Measurements from ENCODE around the gene CASKIN2.

The CASKIN2 gene

GRCh38 chr17:75552425-75553294 lies 37.3 kb upstream of the CASKIN2 start:
- TF ChIP-seq ZNF274 (IDR thresholded peaks at IDR 0.05; ENCODE audit: low read depth, low read length): no peak
- no peak overlapping the region for H3K4me3 ChIP-seq (ENCODE audit: low read length)

- H3K4me3 ChIP-seq (ENCODE audit: low read length): no peak overlapping the region
- no peak for TF ChIP-seq ZNF274 (IDR thresholded peaks at IDR 0.05; ENCODE audit: low read depth, low read length)
Observed at GRCh38 chr17:75551266-75551665, 35.9 kb upstream of the CASKIN2 start.

GRCh38 chr17:75550139-75550465 lies 34.8 kb upstream of the CASKIN2 start:
- no peak for TF ChIP-seq ZNF274 (IDR thresholded peaks at IDR 0.05; ENCODE audit: low read depth, low read length)
- H3K4me3 ChIP-seq (ENCODE audit: low read length): no peak overlapping the region

- no peak for TF ChIP-seq ZNF274 (IDR thresholded peaks at IDR 0.05; ENCODE audit: low read depth, low read length)
- no peak overlapping the region for H3K4me3 ChIP-seq (ENCODE audit: low read length)
Observed at GRCh38 chr17:75549246-75550138, 34.2 kb upstream of the CASKIN2 start.

GRCh38 chr17:75548813-75549212 lies 33.5 kb upstream of the CASKIN2 start:
- no peak for TF ChIP-seq ZNF274 (IDR thresholded peaks at IDR 0.05; ENCODE audit: low read depth, low read length)

GRCh38 chr17:75547091-75547490 lies 31.8 kb upstream of the CASKIN2 start:
- TF ChIP-seq ZNF274 (IDR thresholded peaks at IDR 0.05; ENCODE audit: low read depth, low read length): no peak
- H3K4me3 ChIP-seq (ENCODE audit: low read length): no peak overlapping the region

More at GRCh38 chr17:75548813-75549212, 33.5 kb upstream of the CASKIN2 start:
- no peak overlapping the region for H3K4me3 ChIP-seq (ENCODE audit: low read length)

GRCh38 chr17:75546181-75546580 lies 30.8 kb upstream of the CASKIN2 start:
- H3K4me3 ChIP-seq (ENCODE audit: low read length): no peak overlapping the region
- TF ChIP-seq ZNF274 (IDR thresholded peaks at IDR 0.05; ENCODE audit: low read depth, low read length): no peak

- no peak for TF ChIP-seq ZNF274 (IDR thresholded peaks at IDR 0.05; ENCODE audit: low read depth, low read length)
- H3K4me3 ChIP-seq (ENCODE audit: low read length): no peak overlapping the region
Observed at GRCh38 chr17:75544250-75544649, 28.9 kb upstream of the CASKIN2 start.

- no peak for TF ChIP-seq ZNF274 (IDR thresholded peaks at IDR 0.05; ENCODE audit: low read depth, low read length)
- H3K4me3 ChIP-seq (ENCODE audit: low read length): no peak overlapping the region
Observed at GRCh38 chr17:75542728-75543336, 27.5 kb upstream of the CASKIN2 start.

- no peak for TF ChIP-seq ZNF274 (IDR thresholded peaks at IDR 0.05; ENCODE audit: low read depth, low read length)
- no peak overlapping the region for H3K4me3 ChIP-seq (ENCODE audit: low read length)
Observed at GRCh38 chr17:75542229-75542628, 26.9 kb upstream of the CASKIN2 start.

GRCh38 chr17:75540923-75541503 lies 25.7 kb upstream of the CASKIN2 start:
- TF ChIP-seq ZNF274 (IDR thresholded peaks at IDR 0.05; ENCODE audit: low read depth, low read length): no peak
- H3K4me3 ChIP-seq (ENCODE audit: low read length): no peak overlapping the region

- no peak for TF ChIP-seq ZNF274 (IDR thresholded peaks at IDR 0.05; ENCODE audit: low read depth, low read length)
- H3K4me3 ChIP-seq (ENCODE audit: low read length): no peak overlapping the region
Observed at GRCh38 chr17:75539967-75540729, 24.8 kb upstream of the CASKIN2 start.

GRCh38 chr17:75536366-75536765 lies 21.0 kb upstream of the CASKIN2 start:
- no peak for TF ChIP-seq ZNF274 (IDR thresholded peaks at IDR 0.05; ENCODE audit: low read depth, low read length)
- H3K4me3 ChIP-seq (ENCODE audit: low read length): no peak overlapping the region
